Measurements from ENCODE around the gene GALP.
"Not testable (repeated sequence)": the region's sequence is repeated elsewhere in the genome, so short reads cannot be mapped to it uniquely, and the experiment has no call there.

The GALP gene

GRCh38 chr19:56175861-56176307, at the start of gene GALP:
Gene GALP (plus strand): TSS chr19:56176008. CDS start chr19:56177109, 1,101 bp downstream.
- DNase-seq, result not testable (repeated sequence)

- no peak for DNase-seq
These were observed 48.6 kb upstream of the GALP start for GRCh38 chr19:56126983-56127780.

DNA sequence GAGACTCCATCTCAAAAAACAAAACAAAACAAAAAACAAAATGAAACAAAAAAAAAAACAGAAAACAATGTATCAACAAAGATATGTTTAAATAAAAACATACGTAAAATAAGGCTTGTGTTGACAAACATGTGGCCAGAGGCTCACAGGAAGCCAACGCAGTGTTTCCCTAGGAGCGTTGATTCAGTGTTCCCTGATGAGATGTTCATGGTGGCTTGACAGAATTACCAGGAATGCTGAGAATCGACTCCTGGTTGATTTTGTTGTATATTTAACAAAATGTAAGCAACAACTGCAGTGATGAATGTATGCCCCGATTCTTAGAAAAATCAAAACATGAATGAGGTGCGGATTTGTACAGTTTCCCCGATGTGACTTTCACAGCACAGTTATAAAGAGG, 45.8 kb upstream of the GALP start:
- DNase-seq, result no peak

DNA sequence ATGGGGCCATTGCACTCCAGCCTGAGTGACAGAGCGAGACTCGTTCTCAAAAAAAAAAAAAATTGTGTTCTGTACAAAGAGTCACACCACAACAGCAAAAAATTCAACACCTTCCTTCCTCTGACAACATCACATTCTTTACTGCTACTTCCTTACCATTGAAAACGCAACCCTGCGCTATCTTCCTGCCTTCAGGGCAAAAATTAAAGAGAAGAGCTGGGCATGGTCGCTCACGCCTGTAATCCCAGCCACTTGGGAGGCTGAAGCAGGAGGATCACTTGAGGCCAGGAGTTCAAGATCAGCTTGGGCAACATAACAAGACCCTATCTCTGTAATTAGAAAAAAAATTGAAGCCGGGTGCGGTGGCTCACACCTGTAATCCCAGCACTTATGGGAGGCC, 44.2 kb upstream of the GALP start:
- no peak for DNase-seq

- DNase-seq, result no peak
These were observed 43.4 kb upstream of the GALP start for GRCh38 chr19:56132316-56132822.

DNA sequence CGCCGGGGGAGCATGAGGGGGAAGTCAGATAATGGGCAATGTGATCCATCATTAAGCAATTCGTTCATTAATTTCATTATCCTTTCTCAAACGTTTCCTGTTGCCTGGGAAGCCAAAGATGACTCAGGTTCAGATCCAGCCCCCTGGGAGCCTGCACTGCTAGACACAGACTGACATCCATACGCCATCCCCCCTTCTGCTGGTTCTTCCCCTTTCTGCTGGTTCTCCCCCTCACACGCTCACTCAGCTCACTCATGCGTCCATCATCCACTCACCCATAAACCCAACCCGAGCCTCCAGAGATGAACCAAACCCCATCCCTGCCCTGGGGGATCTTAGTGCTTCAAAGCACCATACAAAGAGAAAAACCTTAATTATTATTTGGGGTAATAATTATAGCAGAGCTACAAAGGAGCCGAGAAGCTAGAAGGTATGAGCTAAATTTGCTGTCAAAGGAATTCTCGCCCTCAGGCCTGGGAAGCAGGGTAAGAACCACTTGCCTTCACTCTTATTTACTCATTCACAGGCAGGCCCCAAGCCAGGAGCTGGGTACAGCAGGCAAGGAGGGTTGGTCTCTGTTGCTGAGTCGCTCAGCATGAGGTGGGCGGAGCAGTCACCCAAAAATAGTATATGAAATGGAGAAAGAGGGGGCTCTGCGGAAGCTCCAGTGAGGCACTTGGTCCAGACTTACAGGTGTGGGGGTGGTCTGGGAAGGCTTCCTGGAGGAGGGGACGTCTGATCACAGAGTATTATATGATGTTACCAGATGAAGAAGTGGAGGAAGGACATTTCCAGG, 41.8 kb upstream of the GALP start:
- DNase-seq, result no peak

GRCh38 chr19:56134654-56134921, 41.2 kb upstream of the GALP start:
- no peak for DNase-seq

DNA sequence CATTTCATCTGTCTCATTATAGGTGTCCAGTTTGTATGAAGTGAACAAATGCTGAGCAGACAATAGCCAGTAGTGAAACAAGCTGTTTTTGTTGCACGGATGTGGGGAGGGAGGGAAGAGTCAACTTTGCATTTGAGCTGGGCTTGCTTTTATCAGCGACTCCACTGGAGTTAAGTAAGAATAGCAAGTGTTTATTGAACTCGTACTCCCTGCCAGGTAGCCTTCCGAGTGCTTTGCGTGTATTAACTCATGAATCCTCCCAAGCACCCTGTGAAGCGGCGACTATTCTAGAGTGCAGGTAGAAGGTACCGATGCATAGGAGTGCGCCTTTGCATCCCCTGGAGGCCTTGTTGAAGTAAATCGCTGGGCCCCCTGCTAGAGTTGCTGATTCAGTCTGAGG, 39.4 kb upstream of the GALP start:
- no peak for DNase-seq

DNA sequence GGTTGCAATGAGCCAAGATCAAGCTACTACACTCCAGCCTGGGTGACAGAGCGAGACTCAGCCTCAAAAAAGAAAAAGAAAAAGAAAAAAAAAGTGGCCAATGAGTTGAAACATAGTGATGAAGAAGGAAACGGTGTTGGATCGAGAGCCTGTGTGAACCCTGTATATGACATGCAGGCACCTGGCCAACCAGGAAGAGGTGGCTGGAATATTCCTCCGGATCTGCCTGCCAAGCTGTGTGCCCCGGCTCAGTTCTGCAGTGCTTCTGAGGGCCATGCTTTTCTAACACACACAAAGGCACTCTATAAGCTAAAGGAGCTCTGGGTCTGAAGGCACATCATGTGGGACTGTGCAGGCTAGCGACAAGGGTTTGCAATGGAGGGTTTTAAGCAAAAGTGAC, 38.4 kb upstream of the GALP start:
- DNase-seq, result no peak

- DNase-seq, result no peak
These were observed 37.7 kb upstream of the GALP start for GRCh38 chr19:56138069-56138468.

GRCh38 chr19:56139847-56140582, 35.8 kb upstream of the GALP start:
- DNase-seq, result no peak

- peak; percentile 97 to 100 for DNase-seq
These were observed 35.0 kb upstream of the GALP start, which contains the start of gene ZNF444 for GRCh38 chr19:56140583-56141416. Gene ZNF444 (plus strand): TSS chr19:56141287. CDS start chr19:56146912, 5,625 bp downstream.

- peak; percentile 12 to 25 for DNase-seq
These were observed 34.3 kb upstream of the GALP start for GRCh38 chr19:56141417-56141993.

DNA sequence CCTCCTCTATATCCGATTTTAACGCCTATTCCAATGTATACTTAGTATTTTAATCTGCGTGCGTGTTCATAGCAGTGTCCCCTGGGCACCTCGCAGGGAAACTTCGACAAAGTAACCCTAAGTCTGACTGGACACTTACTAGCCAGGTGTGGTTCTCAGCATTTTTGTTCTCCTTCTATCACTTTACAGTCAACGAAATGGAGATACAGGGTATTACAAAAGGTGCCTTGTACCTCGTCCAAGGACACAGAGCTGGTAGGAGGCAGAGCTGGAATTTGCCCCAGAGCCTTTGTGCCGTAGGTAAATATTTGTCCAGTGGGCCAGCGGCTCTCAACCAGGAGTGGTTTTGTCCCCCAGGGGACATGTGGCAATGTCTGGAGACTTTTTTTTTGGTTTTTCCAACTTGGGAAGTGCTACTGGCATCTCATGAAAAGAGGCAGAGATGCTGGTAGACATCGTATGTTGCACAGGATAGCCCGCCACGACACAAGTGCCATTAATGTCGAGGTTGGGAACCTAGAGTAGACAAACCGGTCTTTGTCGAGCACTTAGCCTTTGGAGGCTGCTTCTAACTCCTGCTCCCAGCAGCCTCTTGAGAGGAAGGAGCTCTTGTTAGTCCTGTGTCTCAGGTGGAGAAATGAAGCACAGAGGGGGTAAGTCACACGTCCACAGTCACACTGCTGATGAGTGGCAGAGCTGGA, 33.6 kb upstream of the GALP start:
- DNase-seq, result no peak

DNA sequence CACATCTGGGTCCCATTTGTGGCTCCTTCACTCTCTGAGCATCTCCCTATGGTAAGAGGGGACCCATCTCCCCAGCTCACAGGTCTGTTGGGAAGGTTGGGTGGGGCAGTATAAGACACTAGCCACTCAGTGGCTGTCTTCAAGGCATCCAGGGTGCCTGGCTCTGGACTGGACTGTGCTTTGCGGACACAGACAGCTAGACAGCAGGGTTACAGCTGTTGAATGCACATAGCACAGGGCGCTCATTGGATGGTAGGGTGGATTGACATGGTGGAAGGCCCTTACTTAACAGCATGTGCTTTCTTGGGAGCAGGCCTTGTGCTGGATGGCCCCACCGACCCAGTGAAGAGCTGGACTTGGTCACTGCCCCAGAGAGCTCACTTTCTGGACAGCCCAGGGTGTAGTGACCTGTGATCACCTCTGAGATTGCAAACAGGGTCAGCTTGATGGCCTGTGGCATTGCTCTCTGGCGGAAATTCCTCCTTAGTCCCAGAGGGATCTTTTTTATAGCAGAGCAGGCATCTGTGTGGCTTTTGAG, 32.8 kb upstream of the GALP start:
- DNase-seq, result no peak

DNA sequence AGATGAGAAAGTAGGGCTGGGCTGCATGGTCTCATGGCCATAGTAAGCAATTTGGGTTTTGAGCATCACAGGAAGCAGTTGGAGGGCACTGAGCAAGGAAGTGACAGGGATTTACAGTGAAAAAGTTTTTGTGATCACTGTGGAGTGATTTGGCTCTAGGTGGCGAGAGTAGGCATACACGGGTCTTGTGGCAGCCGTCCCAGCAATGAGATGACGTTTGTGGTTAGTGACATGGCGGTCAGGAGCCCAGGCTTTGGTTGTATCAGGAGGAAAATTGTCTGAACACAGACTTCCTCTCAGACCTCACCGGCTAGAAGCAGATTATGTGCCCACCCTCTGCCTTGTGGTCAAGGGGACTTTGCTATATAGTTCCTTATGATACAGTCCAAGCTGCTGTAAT, 31.4 kb upstream of the GALP start:
- DNase-seq, result no peak

GRCh38 chr19:56144831-56145230, 31.0 kb upstream of the GALP start:
- no peak for DNase-seq

DNA sequence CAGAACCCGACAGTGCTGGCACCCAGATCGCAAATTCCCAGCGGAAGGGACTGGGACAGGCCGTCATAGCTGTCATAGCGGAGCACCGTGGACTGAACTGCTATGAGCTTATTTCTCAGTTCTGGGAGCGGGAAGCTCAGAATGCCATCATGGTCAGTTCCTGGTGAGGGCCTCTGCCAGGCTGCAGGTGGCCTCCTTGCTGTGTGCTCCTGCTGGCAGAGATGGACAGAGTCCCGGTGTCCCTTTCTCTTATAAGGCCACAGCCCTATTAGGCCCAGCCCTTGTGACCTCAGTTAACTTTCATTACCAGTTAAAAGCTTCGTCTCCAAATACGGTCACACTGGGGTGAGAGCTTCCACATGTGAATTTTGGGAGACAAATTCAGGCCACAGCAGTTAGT, 30.1 kb upstream of the GALP start:
- no peak for DNase-seq

DNA sequence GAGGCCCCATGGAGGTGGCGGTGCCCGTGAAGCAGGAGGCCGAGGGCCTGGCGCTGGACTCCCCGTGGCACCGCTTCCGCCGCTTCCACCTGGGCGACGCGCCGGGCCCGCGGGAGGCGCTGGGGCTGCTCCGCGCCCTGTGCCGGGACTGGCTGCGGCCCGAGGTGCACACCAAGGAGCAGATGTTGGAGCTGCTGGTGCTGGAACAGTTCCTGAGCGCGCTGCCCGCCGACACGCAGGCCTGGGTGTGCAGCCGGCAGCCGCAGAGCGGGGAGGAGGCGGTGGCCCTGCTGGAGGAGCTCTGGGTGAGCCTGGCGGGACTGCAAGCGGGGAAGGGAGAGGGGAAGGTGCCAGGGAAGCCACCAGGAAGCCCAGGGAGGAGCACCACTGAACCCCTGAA, 28.9 kb upstream of the GALP start:
- no peak for DNase-seq

DNA sequence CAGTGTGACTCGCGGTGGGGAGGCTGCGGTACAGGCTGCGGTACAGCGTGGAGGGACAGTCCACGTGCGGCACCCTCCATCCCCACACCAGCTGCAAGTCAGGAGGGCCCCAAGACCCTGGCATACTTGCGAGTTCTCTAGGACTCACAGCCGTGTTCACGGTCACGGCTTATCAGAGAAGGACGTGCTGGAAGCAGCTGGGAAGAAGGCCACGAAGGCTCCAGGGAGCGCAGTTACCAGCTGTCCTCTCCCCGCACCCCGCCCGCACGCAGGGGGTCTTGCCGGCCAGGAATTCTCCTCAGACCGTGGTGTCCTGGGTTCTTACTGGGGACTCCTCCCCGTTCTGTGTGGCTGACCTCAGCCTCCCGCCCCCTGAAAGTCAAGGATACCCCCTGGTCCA, 28.5 kb upstream of the GALP start:
- no peak for DNase-seq

- DNase-seq, result no peak
These were observed 27.7 kb upstream of the GALP start for GRCh38 chr19:56148096-56148495.

Measured in stimulated activated CD4-positive, alpha-beta T cell treated with anti-CD3 and anti-CD28 coated beads, Interleukin-4, amount 100 ng/mL, for 4 hours (primary cell).